Lower leg skin (tissue), 3 donors: ENCODE results near the gene WDR64.

ENCODE experiments used
- CTCF ChIP-seq, 3 donors: fragments of 450-650 bp; IDR thresholded peaks; one replicate each; pipeline ENCODE4 v1.5.1; 2016; ENCODE audit warnings: antibody characterized with exemption in 3 of 3, mild to moderate bottlenecking in 3 of 3, moderate library complexity in 2 of 3
- POLR2A ChIP-seq, 2 donors: fragments of 450-650 bp; IDR thresholded peaks; one replicate each; pipeline ENCODE4 v1.6.1; 2016 to 2017; ENCODE audit warnings: antibody characterized with exemption in 2 of 2, mild to moderate bottlenecking in 1 of 2, moderate library complexity in 1 of 2

- TF ChIP-seq CTCF (IDR thresholded peaks at IDR 0.05) (no peak), POLR2A (IDR thresholded peaks at IDR 0.05) (no peak)
Measured at GRCh38 chr1:241611063-241611462, 41.0 kb upstream of the WDR64 start.
